Testis (tissue), 3 donors: ENCODE measurements around the gene SCP2. TPM values are rescaled to one million over a fixed set of nuclear protein-coding genes. Genes with fewer than 3 reads are reported as not detected.

Experiments
- DNase-seq: peaks from one replicate; pipeline ENCODE4 v3.0.0-alpha.2; 2019
- H3K27ac ChIP-seq, 2 donors: fragments of 200-600 bp; sonication (generic); one replicate each; pipeline ENCODE4 v1.5.1; 2019
- H3K27me3 ChIP-seq: fragments of 200-600 bp; sonication (generic); one replicate; pipeline ENCODE4 v1.5.1; 2019
- H3K36me3 ChIP-seq: fragments of 200-600 bp; sonication (generic); one replicate; pipeline ENCODE4 v1.5.1; 2017; ENCODE audit warnings: low read depth; ENCODE audit errors: missing control alignments
- H3K4me1 ChIP-seq: fragments of 200-600 bp; sonication (generic); one replicate; pipeline ENCODE4 v1.5.1; 2019
- H3K4me3 ChIP-seq, 2 donors: fragments of 200-600 bp; sonication (generic); one replicate each; pipeline ENCODE4 v1.5.1; 2017 to 2019
- H3K9me3 ChIP-seq: fragments of 200-600 bp; sonication (generic); one replicate; pipeline ENCODE4 v1.5.1; 2017
- POLR2A ChIP-seq: fragments of 450-650 bp; IDR thresholded peaks from one replicate; pipeline ENCODE4 v1.6.1; 2017; ENCODE audit warnings: antibody characterized with exemption, mild to moderate bottlenecking, moderate library complexity
- WGBS, 2 donors: methylation state at CpG; one replicate each; pipeline ENCODE4 v1.1.5; 2018; 5-methylcytosine and 5-hydroxymethylcytosine counted together
- intact Hi-C: fragments of 100-400 bp; cut with DNase I; formaldehyde crosslinking; loops from one replicate; pipeline ENCODE4 v1.15.1; 2023; ENCODE audit warnings: low total_unique reads
- polyA plus RNA-seq: library from polyadenylated mRNA; stranded (reverse); fragments of 350-450 nt; fragmentation: Illumina TruSeq; extraction: RNeasy Lipid Tissue Mini Kit (QIAGEN cat#74804); gene quantifications from one replicate; pipeline ENCODE4 v1.2.3, GENCODE V29; 2014; ENCODE audit warnings: low read depth, low replicate concordance; ENCODE audit not compliant: insufficient read depth
- total RNA-seq, 2 donors: library from RNA; depleted of rRNA; stranded (reverse); fragments of >200 nt; gene quantifications; one replicate each; pipeline ENCODE4 v1.2.3, GENCODE V29; 2016
- TF ChIP-seq, protein P1 (sequence below), 3 experiments: fragments of 450-650 bp in 2 of 3; fragments of 200-600 bp in 1 of 3; sonication (generic) in 1 of 3; IDR thresholded peaks; one replicate each; pipeline ENCODE4 v1.5.1; 2016 to 2019; ENCODE audit warnings: antibody characterized with exemption in 3 of 3, mild to moderate bottlenecking in 2 of 3, moderate library complexity in 1 of 3

The SCP2 gene
- total and polyA plus RNA-seq, 3 donors from 2014 or later = 102 to 108 (median 103) TPM

DNA sequence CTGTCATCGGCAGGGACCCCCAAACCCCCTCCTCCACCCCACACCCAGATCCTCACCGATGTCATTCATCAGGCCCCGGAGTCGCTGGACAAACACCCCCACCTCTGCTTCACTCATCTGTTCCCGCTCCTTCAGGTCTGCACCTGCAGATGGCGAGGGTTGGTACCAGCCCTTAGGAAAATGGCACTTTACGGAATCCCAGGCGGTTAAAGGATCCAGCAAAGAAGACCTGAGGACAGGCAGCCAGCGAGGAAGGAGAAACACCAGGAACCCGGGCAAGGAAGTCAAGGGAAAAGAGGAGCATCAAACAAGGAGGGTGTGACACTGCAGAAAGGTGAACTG, 19.3 kb upstream of the SCP2 start:
- intact Hi-C loops = no loop called here
- no peak overlapping the region for H3K27ac ChIP-seq
- peaks cover 15% of the 10 kb centered on the region for H3K4me1 ChIP-seq
- H3K36me3 ChIP-seq = no peaks in the 10 kb centered on the region
- DNase-seq = no peak
- no peak overlapping the region for H3K4me3 ChIP-seq
- H3K9me3 ChIP-seq = no peaks in the 10 kb centered on the region
- TF ChIP-seq POLR2A = no peak
- TF ChIP-seq, protein P1, sequence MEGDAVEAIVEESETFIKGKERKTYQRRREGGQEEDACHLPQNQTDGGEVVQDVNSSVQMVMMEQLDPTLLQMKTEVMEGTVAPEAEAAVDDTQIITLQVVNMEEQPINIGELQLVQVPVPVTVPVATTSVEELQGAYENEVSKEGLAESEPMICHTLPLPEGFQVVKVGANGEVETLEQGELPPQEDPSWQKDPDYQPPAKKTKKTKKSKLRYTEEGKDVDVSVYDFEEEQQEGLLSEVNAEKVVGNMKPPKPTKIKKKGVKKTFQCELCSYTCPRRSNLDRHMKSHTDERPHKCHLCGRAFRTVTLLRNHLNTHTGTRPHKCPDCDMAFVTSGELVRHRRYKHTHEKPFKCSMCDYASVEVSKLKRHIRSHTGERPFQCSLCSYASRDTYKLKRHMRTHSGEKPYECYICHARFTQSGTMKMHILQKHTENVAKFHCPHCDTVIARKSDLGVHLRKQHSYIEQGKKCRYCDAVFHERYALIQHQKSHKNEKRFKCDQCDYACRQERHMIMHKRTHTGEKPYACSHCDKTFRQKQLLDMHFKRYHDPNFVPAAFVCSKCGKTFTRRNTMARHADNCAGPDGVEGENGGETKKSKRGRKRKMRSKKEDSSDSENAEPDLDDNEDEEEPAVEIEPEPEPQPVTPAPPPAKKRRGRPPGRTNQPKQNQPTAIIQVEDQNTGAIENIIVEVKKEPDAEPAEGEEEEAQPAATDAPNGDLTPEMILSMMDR (IDR thresholded peaks at IDR 0.05) = no peak
- no peaks in the 10 kb centered on the region for H3K27me3 ChIP-seq
- WGBS, 2 donors = 90 to 94% methylated on average over 6 to 10 of the region's 10 CpGs

DNA sequence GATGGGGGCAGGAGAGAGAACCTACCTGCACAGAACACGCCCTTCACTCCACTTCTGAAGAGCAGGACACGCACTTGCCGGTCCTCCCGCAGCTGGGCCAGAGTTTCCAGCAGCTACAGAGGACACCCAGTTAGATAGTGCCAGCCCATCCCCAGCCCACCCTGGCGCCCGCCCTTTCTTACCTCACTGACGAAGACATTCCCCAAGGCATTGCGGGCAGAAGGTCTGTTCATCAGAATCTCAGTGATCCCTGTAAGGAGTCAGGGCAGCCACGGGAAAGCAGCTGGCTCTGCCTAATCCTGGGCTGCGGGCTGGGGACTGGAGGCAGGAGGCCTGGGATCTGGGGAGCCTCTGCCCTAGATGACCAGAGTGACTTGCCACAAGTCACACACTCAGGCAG, 15.5 kb upstream of the SCP2 start:
- TF ChIP-seq, protein P1 (IDR thresholded peaks at IDR 0.05) = no peak
- no peak for TF ChIP-seq POLR2A
- Histone ChIP-seq H3K4me1 (peaks cover 22% of the 10 kb centered on the region), H3K36me3 (no peaks in the 10 kb centered on the region), H3K9me3 (no peaks in the 10 kb centered on the region), H3K27me3 (no peaks in the 10 kb centered on the region), H3K27ac (no peak overlapping the region), H3K4me3 (no peak overlapping the region)
- intact Hi-C loops = no loop called here
- no peak for DNase-seq
- 90 to 96% methylated on average over 2 to 10 of the region's 10 CpGs for WGBS, 2 donors

DNA sequence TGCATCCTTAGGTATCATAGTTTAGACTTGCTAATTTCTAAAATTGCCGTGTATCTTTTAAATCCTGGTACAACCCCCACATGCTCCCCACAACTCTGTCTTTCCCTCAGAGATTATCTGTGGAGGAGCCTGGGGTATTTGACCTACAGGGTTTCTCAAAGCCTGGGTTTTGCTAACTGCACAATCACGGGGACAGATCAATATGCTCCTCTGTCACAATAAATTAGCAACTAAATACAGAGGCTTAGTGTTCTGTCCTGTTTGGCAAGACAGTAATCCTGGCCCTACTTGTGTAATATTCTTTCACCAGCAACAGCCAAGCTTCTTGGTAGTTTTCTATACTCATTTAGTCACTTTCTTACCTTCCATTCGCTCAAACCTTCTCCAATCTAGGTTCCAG, 14.1 kb upstream of the SCP2 start:
- no peaks in the 10 kb centered on the region for H3K27me3 ChIP-seq
- 75 to 78% methylated on average over 3 of the region's 3 CpGs for WGBS, 2 donors
- H3K27ac ChIP-seq = no peak overlapping the region
- H3K9me3 ChIP-seq = no peaks in the 10 kb centered on the region
- intact Hi-C loops = no loop called here
- peaks cover 28% of the 10 kb centered on the region for H3K4me1 ChIP-seq
- no peak for TF ChIP-seq POLR2A
- TF ChIP-seq, protein P1 (IDR thresholded peaks at IDR 0.05) = no peak
- no peaks in the 10 kb centered on the region for H3K36me3 ChIP-seq
- DNase-seq = no peak
- H3K4me3 ChIP-seq = no peak overlapping the region

DNA sequence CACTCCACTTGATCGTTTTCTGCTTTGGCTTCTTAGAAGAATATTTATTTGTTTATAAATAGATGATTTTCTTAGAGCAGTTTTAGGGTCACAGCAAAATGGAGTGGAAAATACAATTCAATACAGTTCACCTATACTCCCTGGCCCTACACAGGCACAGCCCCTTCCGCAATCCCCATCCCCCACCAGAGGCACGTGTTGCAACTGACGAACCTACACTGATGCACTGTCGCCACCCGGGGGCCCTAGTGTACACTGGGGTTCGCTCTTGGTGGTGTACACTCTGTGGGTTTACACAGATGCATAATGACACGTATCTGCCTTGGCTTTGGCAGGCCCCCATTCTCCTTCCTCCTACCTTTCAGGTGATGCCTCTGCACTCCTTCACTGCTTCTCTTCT, 13.5 kb upstream of the SCP2 start:
- Histone ChIP-seq H3K9me3 (no peaks in the 10 kb centered on the region), H3K36me3 (no peaks in the 10 kb centered on the region), H3K27ac (no peak overlapping the region), H3K4me1 (peaks cover 28% of the 10 kb centered on the region), H3K4me3 (no peak overlapping the region), H3K27me3 (no peaks in the 10 kb centered on the region)
- intact Hi-C loops = no loop called here
- no peak for DNase-seq
- WGBS, 2 donors = 84 to 89% methylated on average over 8 of the region's 8 CpGs
- no peak for TF ChIP-seq POLR2A
- TF ChIP-seq, protein P1 (IDR thresholded peaks at IDR 0.05) = no peak

DNA sequence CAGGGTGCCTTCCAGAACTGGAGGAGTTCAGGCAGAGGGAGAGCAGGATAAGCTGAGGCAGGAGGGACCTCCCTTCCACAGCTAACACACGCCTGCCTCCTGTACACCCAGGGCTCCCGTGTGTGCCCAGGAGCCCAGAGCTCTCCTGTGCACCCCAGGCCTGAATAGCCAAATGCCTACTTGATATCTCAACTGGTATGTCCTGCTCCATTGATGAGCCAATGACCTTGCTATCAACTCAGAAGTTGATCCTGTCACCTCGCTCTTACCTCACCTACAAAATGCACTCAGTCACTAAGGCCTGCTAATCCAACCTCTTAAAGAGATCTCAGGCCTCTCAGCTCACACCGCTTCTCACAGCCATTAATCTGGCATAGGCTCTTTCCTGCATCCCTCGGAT, 12.6 kb upstream of the SCP2 start:
- no peak for DNase-seq
- H3K4me1 ChIP-seq = peaks cover 28% of the 10 kb centered on the region
- no peaks in the 10 kb centered on the region for H3K36me3 ChIP-seq
- intact Hi-C loops = no loop called here
- H3K27me3 ChIP-seq = no peaks in the 10 kb centered on the region
- 83 to 85% methylated on average over 3 to 5 of the region's 5 CpGs for WGBS, 2 donors
- H3K9me3 ChIP-seq = no peaks in the 10 kb centered on the region
- no peak for TF ChIP-seq POLR2A
- TF ChIP-seq, protein P1 (IDR thresholded peaks at IDR 0.05) = no peak
- H3K27ac ChIP-seq = no peak overlapping the region
- no peak overlapping the region for H3K4me3 ChIP-seq
